H1 (cell line): Measurements from ENCODE around the gene PLEKHM3. TPM values are rescaled to one million over a fixed set of nuclear protein-coding genes. Genes with fewer than 3 reads are reported as not detected.

Source experiments
- MAFK ChIP-seq: IDR thresholded peaks from 2 replicates; pipeline ENCODE4 v1.6.1; 2012; ENCODE audit warnings: low read depth, mild to moderate bottlenecking, improper control_type of control experiment, low read length
- RXRA ChIP-seq: IDR thresholded peaks from 2 replicates; pipeline ENCODE4 v1.6.1; 2011; ENCODE audit warnings: low read depth, mild to moderate bottlenecking, low read length, moderate library complexity; ENCODE audit not compliant: insufficient read depth
- polyA plus RNA-seq, 7 experiments: library from polyadenylated mRNA; depleted of rRNA in 3 of 7; stranded (reverse) in 5 of 7; unstranded in 2 of 7; fragments of >200 nt in 5 of 7; fragments of 200-250 nt in 2 of 7; gene quantifications; 1 replicate in 5 of 7; 2 replicates in 1 of 7; 4 replicates in 1 of 7; pipeline versions ENCODE4 v1.2.1 to v1.2.3, GENCODE V29; 2011 to 2013; ENCODE audit warnings: missing spikeins in 2 of 7, mixed read lengths in 2 of 7
- total RNA-seq: library from RNA; stranded (reverse); fragmentation: NEBNext Ultra II Directional; extraction: Animal tissue kit (Norgen Biotek cat#: 25700); gene quantifications from 2 replicates; pipeline ENCODE4 v1.2.1, GENCODE V29; 2021

Gene PLEKHM3
- total and polyA plus RNA-seq, 2 of the 8 experiments (the other 6 are each of a cell fraction or from before 2014, with no cell fraction given), result 2.3 to 5.8 TPM

DNA sequence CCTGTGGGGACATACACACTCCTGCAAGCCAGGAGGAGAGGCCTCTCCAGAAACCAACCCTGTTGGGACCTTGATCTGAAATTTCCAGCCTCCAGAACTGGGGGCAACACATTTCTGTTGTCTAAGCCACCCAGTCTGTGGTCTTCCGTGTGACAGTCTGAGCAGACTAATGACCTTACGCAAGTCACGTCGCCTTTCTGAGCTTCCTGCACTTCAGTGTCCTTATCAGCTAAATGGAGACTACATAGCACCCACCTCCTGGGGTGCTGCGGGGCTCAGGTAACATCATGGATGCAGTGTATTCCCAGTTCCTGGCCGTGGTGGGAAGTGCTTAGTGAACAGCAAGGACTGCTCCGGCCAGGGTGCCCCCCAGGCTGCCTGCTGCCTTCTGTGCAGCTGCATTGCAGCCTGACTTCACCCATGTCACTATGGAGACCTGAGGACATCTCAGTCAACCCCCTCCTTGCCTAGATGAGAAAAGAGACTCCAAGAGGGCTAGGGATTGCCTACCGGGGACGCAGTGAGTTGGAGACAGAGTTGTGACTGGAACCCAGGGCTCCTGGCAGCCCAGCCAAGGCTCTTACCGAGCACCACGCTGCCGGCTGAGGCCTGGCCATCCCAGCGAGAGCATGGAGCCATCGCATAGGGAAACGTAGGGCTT, 194.4 kb downstream of the PLEKHM3 start (continued):
- TF ChIP-seq RXRA (no peak), MAFK (no peak)
